ENCODE measurements around the gene PTPRG. TPM values are rescaled to one million over a fixed set of nuclear protein-coding genes. Genes with fewer than 3 reads are reported as not detected.

Gene PTPRG
- total RNA-seq, 1 experiment from 2014 or later: 69.3 TPM

GRCh38 chr3:61966200-61966599, 404.8 kb downstream of the PTPRG start:
- peaks cover 5% of the 10 kb centered on the region; the same call in 1 of the 2 replicates for H3K79me2 ChIP-seq (ENCODE audit: insufficient read depth, low read length)
- no peaks in the 10 kb centered on the region for H3K27me3 Mint-ChIP-seq (ENCODE audit: low read depth)
- no peaks in the 10 kb centered on the region for H3K9me3 ChIP-seq (ENCODE audit: control insufficient read depth, low read depth, low read length)
- H3K56ac ChIP-seq (ENCODE audit: insufficient read length, low read depth, low read length): no peak overlapping the region
- peaks cover 25 to 29% of the 10 kb centered on the region in 2 experiments for H3K4me1 Mint-ChIP-seq
- TF ChIP-seq, protein P1, sequence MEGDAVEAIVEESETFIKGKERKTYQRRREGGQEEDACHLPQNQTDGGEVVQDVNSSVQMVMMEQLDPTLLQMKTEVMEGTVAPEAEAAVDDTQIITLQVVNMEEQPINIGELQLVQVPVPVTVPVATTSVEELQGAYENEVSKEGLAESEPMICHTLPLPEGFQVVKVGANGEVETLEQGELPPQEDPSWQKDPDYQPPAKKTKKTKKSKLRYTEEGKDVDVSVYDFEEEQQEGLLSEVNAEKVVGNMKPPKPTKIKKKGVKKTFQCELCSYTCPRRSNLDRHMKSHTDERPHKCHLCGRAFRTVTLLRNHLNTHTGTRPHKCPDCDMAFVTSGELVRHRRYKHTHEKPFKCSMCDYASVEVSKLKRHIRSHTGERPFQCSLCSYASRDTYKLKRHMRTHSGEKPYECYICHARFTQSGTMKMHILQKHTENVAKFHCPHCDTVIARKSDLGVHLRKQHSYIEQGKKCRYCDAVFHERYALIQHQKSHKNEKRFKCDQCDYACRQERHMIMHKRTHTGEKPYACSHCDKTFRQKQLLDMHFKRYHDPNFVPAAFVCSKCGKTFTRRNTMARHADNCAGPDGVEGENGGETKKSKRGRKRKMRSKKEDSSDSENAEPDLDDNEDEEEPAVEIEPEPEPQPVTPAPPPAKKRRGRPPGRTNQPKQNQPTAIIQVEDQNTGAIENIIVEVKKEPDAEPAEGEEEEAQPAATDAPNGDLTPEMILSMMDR (conservative IDR thresholded peaks at IDR 0.05): no peak
- no peak overlapping the region for H3K14ac ChIP-seq (ENCODE audit: insufficient read depth, low read length)
- H3K27ac ChIP-seq (ENCODE audit: insufficient read length, low read depth, low read length): no peak overlapping the region
- no peak overlapping the region for H3K23ac ChIP-seq (ENCODE audit: insufficient read length, low read depth, low read length)
- H4K8ac ChIP-seq (replicated peaks; ENCODE audit: insufficient read length, low read depth, low read length): no peak overlapping the region
- H3T11ph ChIP-seq (ENCODE audit: low read length): no peak overlapping the region
- no peak overlapping the region for H3K4me2 ChIP-seq (ENCODE audit: insufficient read depth, insufficient read length, low read length)
- no peak overlapping the region for H3K4me3 Mint-ChIP-seq
- no peaks in the 10 kb centered on the region for H3K23me2 ChIP-seq (ENCODE audit: insufficient read length, low read depth, low read length, poor library complexity, severe bottlenecking)
- H3K36me3 Mint-ChIP-seq (ENCODE audit: insufficient read depth in 1 of 3, low read depth in 3 of 3): no peaks in the 10 kb centered on the region
- peak overlapping the region in 1 of 3 experiments; percentile 6; a peak in 1 of 7 replicates for H3K27ac Mint-ChIP-seq
- H3K4ac ChIP-seq (ENCODE audit: low read depth, low read length): no peak overlapping the region
- peaks cover 6% of the 10 kb centered on the region; the same call in 1 of the 2 replicates for H3K4me1 ChIP-seq (ENCODE audit: insufficient read depth, low read length)
- H3K18ac ChIP-seq (ENCODE audit: insufficient read length, low read depth, low read length): no peak overlapping the region
- no peak overlapping the region for H2BK120ac ChIP-seq (ENCODE audit: low read depth, low read length, poor library complexity, severe bottlenecking)
- H2AFZ ChIP-seq (ENCODE audit: low read length): no peak overlapping the region
- no peaks in the 10 kb centered on the region for H4K20me1 ChIP-seq (ENCODE audit: control insufficient read depth, insufficient read depth, insufficient read length)
- H2BK20ac ChIP-seq (ENCODE audit: low read depth, low read length, poor library complexity, severe bottlenecking): no peak overlapping the region
- no peaks in the 10 kb centered on the region for H3K9me3 Mint-ChIP-seq
- no peak overlapping the region for H2BK5ac ChIP-seq (ENCODE audit: insufficient read length, low read length)
- no CpG with 5 or more reads among the region's 2 CpGs for WGBS (ENCODE audit: extremely low coverage, insufficient read length, low lambda C conversion rate)
- no peak overlapping the region for H4K5ac ChIP-seq (ENCODE audit: insufficient read length, low read depth, low read length)
- H3K9ac ChIP-seq (ENCODE audit: extremely low read depth, insufficient read length, low read length): no peak overlapping the region
- no peak overlapping the region for H2BK12ac ChIP-seq (ENCODE audit: insufficient read length, low read depth, low read length)
- H4K91ac ChIP-seq (ENCODE audit: insufficient read length, low read depth, low read length): no peak overlapping the region
- no peaks in the 10 kb centered on the region for H3K27me3 ChIP-seq (ENCODE audit: insufficient read depth, low read length)
- H3K79me1 ChIP-seq (ENCODE audit: insufficient read depth, low read depth, low read length, poor library complexity, severe bottlenecking): peaks cover 4% of the 10 kb centered on the region
- H2BK15ac ChIP-seq (ENCODE audit: low read depth, low read length): no peak overlapping the region
- DNase-seq: no peak
- no peak overlapping the region for H2AK5ac ChIP-seq (ENCODE audit: insufficient read length, low read length)
